ENCODE results near the gene SKAP1. TPM values are rescaled to one million over a fixed set of nuclear protein-coding genes. Genes with fewer than 3 reads are reported as not detected.

The SKAP1 gene
- total and polyA plus RNA-seq, 2 experiments from 2014 or later = 0.27 TPM; not detected in 1

DNA sequence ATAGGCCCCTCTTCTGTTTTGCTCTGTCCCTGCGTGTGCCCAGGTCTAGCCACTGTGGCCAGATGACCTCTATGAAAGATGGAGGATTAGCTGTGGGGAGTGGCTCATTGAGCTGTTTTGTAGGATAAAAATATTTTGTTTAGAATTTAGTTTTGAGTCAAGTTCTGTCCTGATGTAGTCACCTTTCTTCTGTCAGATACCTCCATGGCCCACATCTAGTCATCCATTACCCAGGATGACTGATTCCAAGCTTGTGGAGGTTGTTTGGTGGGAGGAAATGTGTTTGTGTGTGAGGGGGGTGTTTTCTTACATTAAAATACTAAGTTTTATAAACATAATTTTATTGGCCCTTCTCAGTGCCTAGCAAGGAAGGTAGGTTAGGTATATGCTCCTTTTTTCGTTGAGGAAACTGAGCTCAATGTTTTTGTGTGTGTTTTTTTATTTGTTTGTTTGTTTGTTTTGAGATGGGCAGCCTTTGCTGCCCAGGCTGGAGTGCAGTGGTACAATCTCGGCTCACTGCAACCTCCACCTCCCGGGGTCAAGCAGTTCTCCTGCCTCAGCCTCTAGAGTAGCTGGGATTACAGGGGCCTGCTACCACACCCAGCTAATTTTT is 306.1 kb downstream of the SKAP1 start:
- Mint-ChIP-seq H3K9me3 (no peaks in the 10 kb centered on the region), H3K27me3 (ENCODE audit: insufficient read depth, low read depth, poor library complexity) (no peaks in the 10 kb centered on the region), H3K27ac (no peak overlapping the region), H3K36me3 (ENCODE audit: low read depth) (peaks cover 28% of the 10 kb centered on the region), H3K4me1 (peaks cover 3% of the 10 kb centered on the region), H3K4me3 (no peak overlapping the region)
- Histone ChIP-seq H3K4me2 (no peak overlapping the region), H3F3A (replicated peaks; ENCODE audit: low read depth) (peaks cover 4% of the 10 kb centered on the region; the same call in 1 of the 2 replicates), H4K20me1 (replicated peaks; ENCODE audit: insufficient read depth) (0 out of 2 replicates have a peak, but pooled peaks cover 5% of the 10 kb centered on the region), H3K36me3 (ENCODE audit: insufficient read depth) (peaks cover 2% of the 10 kb centered on the region), H3K4me3 (no peak overlapping the region), H2AFZ (no peak overlapping the region), H3K4me1 (ENCODE audit: insufficient read depth) (no peaks in the 10 kb centered on the region; the same call in none of the 2 replicates), H3K27ac (ENCODE audit: low read depth) (no peak overlapping the region), H3K9me2 (ENCODE audit: insufficient read depth) (no peaks in the 10 kb centered on the region), H3K79me2 (replicated peaks; ENCODE audit: insufficient read depth) (no peaks in the 10 kb centered on the region), H3K27me3 (ENCODE audit: insufficient read depth) (no peaks in the 10 kb centered on the region)
- TF ChIP-seq CREB1 (CRISPR knock-in tag; IDR thresholded peaks at IDR 0.05; ENCODE audit: low read depth) = no peak
- TF ChIP-seq STAT1 (IDR thresholded peaks at IDR 0.05; ENCODE audit: unreplicated experiment) = no peak
- TF ChIP-seq ZNF331 (CRISPR knock-in tag; IDR thresholded peaks at IDR 0.05; ENCODE audit: low read depth) = no peak
- TF ChIP-seq, protein P1, sequence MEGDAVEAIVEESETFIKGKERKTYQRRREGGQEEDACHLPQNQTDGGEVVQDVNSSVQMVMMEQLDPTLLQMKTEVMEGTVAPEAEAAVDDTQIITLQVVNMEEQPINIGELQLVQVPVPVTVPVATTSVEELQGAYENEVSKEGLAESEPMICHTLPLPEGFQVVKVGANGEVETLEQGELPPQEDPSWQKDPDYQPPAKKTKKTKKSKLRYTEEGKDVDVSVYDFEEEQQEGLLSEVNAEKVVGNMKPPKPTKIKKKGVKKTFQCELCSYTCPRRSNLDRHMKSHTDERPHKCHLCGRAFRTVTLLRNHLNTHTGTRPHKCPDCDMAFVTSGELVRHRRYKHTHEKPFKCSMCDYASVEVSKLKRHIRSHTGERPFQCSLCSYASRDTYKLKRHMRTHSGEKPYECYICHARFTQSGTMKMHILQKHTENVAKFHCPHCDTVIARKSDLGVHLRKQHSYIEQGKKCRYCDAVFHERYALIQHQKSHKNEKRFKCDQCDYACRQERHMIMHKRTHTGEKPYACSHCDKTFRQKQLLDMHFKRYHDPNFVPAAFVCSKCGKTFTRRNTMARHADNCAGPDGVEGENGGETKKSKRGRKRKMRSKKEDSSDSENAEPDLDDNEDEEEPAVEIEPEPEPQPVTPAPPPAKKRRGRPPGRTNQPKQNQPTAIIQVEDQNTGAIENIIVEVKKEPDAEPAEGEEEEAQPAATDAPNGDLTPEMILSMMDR (conservative IDR thresholded peaks at IDR 0.05; ENCODE audit: low read depth in 2 of 2) = no peak
- TF ChIP-seq JUNB (IDR thresholded peaks at IDR 0.05; ENCODE audit: unreplicated experiment) = no peak
- TF ChIP-seq, protein P2, sequence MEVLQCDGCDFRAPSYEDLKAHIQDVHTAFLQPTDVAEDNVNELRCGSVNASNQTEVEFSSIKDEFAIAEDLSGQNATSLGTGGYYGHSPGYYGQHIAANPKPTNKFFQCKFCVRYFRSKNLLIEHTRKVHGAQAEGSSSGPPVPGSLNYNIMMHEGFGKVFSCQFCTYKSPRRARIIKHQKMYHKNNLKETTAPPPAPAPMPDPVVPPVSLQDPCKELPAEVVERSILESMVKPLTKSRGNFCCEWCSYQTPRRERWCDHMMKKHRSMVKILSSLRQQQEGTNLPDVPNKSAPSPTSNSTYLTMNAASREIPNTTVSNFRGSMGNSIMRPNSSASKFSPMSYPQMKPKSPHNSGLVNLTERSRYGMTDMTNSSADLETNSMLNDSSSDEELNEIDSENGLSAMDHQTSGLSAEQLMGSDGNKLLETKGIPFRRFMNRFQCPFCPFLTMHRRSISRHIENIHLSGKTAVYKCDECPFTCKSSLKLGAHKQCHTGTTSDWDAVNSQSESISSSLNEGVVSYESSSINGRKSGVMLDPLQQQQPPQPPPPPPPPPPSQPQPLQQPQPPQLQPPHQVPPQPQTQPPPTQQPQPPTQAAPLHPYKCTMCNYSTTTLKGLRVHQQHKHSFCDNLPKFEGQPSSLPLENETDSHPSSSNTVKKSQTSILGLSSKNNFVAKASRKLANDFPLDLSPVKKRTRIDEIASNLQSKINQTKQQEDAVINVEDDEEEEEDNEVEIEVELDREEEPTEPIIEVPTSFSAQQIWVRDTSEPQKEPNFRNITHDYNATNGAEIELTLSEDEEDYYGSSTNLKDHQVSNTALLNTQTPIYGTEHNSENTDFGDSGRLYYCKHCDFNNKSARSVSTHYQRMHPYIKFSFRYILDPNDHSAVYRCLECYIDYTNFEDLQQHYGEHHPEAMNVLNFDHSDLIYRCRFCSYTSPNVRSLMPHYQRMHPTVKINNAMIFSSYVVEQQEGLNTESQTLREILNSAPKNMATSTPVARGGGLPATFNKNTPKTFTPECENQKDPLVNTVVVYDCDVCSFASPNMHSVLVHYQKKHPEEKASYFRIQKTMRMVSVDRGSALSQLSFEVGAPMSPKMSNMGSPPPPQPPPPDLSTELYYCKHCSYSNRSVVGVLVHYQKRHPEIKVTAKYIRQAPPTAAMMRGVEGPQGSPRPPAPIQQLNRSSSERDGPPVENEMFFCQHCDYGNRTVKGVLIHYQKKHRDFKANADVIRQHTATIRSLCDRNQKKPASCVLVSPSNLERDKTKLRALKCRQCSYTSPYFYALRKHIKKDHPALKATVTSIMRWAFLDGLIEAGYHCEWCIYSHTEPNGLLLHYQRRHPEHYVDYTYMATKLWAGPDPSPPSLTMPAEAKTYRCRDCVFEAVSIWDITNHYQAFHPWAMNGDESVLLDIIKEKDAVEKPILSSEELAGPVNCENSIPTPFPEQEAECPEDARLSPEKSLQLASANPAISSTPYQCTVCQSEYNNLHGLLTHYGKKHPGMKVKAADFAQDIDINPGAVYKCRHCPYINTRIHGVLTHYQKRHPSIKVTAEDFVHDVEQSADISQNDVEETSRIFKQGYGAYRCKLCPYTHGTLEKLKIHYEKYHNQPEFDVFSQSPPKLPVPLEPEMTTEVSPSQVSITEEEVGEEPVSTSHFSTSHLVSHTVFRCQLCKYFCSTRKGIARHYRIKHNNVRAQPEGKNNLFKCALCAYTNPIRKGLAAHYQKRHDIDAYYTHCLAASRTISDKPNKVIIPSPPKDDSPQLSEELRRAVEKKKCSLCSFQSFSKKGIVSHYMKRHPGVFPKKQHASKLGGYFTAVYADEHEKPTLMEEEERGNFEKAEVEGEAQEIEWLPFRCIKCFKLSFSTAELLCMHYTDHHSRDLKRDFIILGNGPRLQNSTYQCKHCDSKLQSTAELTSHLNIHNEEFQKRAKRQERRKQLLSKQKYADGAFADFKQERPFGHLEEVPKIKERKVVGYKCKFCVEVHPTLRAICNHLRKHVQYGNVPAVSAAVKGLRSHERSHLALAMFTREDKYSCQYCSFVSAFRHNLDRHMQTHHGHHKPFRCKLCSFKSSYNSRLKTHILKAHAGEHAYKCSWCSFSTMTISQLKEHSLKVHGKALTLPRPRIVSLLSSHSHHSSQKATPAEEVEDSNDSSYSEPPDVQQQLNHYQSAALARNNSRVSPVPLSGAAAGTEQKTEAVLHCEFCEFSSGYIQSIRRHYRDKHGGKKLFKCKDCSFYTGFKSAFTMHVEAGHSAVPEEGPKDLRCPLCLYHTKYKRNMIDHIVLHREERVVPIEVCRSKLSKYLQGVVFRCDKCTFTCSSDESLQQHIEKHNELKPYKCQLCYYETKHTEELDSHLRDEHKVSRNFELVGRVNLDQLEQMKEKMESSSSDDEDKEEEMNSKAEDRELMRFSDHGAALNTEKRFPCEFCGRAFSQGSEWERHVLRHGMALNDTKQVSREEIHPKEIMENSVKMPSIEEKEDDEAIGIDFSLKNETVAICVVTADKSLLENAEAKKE (CRISPR knock-in tag; IDR thresholded peaks at IDR 0.05) = no peak
- TF ChIP-seq, protein P3, sequence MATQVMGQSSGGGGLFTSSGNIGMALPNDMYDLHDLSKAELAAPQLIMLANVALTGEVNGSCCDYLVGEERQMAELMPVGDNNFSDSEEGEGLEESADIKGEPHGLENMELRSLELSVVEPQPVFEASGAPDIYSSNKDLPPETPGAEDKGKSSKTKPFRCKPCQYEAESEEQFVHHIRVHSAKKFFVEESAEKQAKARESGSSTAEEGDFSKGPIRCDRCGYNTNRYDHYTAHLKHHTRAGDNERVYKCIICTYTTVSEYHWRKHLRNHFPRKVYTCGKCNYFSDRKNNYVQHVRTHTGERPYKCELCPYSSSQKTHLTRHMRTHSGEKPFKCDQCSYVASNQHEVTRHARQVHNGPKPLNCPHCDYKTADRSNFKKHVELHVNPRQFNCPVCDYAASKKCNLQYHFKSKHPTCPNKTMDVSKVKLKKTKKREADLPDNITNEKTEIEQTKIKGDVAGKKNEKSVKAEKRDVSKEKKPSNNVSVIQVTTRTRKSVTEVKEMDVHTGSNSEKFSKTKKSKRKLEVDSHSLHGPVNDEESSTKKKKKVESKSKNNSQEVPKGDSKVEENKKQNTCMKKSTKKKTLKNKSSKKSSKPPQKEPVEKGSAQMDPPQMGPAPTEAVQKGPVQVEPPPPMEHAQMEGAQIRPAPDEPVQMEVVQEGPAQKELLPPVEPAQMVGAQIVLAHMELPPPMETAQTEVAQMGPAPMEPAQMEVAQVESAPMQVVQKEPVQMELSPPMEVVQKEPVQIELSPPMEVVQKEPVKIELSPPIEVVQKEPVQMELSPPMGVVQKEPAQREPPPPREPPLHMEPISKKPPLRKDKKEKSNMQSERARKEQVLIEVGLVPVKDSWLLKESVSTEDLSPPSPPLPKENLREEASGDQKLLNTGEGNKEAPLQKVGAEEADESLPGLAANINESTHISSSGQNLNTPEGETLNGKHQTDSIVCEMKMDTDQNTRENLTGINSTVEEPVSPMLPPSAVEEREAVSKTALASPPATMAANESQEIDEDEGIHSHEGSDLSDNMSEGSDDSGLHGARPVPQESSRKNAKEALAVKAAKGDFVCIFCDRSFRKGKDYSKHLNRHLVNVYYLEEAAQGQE (IDR thresholded peaks at IDR 0.05; ENCODE audit: unreplicated experiment) = no peak
- no peak for TF ChIP-seq NANOG (IDR thresholded peaks at IDR 0.05; ENCODE audit: borderline replicate concordance)
- TF ChIP-seq ZNF114 (CRISPR knock-in tag; IDR thresholded peaks at IDR 0.05) = no peak
- no peak for TF ChIP-seq EZH2 (IDR thresholded peaks at IDR 0.05; ENCODE audit: low read depth, unreplicated experiment)
- no peak for TF ChIP-seq EZH2phosphoT487 (IDR thresholded peaks at IDR 0.05; ENCODE audit: unreplicated experiment)
- TF ChIP-seq POLR2AphosphoS5 (IDR thresholded peaks at IDR 0.05; ENCODE audit: low read depth) = no peak
- TF ChIP-seq, protein P4, sequence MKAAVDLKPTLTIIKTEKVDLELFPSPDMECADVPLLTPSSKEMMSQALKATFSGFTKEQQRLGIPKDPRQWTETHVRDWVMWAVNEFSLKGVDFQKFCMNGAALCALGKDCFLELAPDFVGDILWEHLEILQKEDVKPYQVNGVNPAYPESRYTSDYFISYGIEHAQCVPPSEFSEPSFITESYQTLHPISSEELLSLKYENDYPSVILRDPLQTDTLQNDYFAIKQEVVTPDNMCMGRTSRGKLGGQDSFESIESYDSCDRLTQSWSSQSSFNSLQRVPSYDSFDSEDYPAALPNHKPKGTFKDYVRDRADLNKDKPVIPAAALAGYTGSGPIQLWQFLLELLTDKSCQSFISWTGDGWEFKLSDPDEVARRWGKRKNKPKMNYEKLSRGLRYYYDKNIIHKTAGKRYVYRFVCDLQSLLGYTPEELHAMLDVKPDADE (IDR thresholded peaks at IDR 0.05) = no peak
- no peak for ATAC-seq
- no peak for DNase-seq (ENCODE audit: low spot score)

Data from GM23338 (cell line).